Bronchial epithelial cell (primary cell): Measurements from ENCODE around the gene NECAB2. TPM values are rescaled to one million over a fixed set of nuclear protein-coding genes. Genes with fewer than 3 reads are reported as not detected.

Experiments used
- DNase-seq: peaks from one replicate; pipeline ENCODE4 v3.0.0-alpha.2; 2010; ENCODE audit warnings: low read depth
- FAIRE-seq: peaks from 2 replicates; lab custom pipeline; 2011; peaks lifted over from hg19 to GRCh38; lab: Jason Lieb, UNC
- H3K27me3 ChIP-seq: 2 replicates; pipeline ENCODE4 v1.5.1; 2011; ENCODE audit warnings: low read length; ENCODE audit not compliant: control insufficient read depth, insufficient read depth
- H3K36me3 ChIP-seq: 2 replicates; pipeline ENCODE4 v1.5.1; 2011; ENCODE audit warnings: low read length; ENCODE audit not compliant: control insufficient read depth, insufficient read depth
- H3K4me3 ChIP-seq: 2 replicates; pipeline ENCODE4 v1.5.1; 2011; ENCODE audit warnings: mild to moderate bottlenecking, low read depth, low read length, control low read depth
- CTCF ChIP-seq: IDR thresholded peaks from 2 replicates; pipeline ENCODE4 v1.5.1; 2011; ENCODE audit warnings: mild to moderate bottlenecking, moderate library complexity, low read length, control low read depth, inconsistent platforms; ENCODE audit not compliant: insufficient read depth, severe bottlenecking
- total RNA-seq: library from RNA; depleted of rRNA; stranded (reverse); fragments of >200 nt; gene quantifications from 2 replicates; pipeline ENCODE4 v1.2.1, GENCODE V29; 2014

NECAB2 gene
- total RNA-seq, 1 donor from 2014 or later = not detected

GRCh38 chr16:84004442-84004841 is 36.4 kb downstream of the NECAB2 start:
- FAIRE-seq (no peak), DNase-seq (no peak)
- Histone ChIP-seq H3K36me3 (no peaks in the 10 kb centered on the region), H3K4me3 (no peak overlapping the region), H3K27me3 (peaks cover 11% of the 10 kb centered on the region)
- TF ChIP-seq CTCF = no peak

- no peak for FAIRE-seq
- DNase-seq = no peak
- no peak for TF ChIP-seq CTCF
- H3K36me3 ChIP-seq = no peaks in the 10 kb centered on the region
- H3K27me3 ChIP-seq = peaks cover 11% of the 10 kb centered on the region
- no peak overlapping the region for H3K4me3 ChIP-seq
Measured at GRCh38 chr16:84005391-84005790, 37.3 kb downstream of the NECAB2 start.

- TF ChIP-seq CTCF = no peak
- H3K27me3 ChIP-seq = peaks cover 9% of the 10 kb centered on the region
- H3K36me3 ChIP-seq = no peaks in the 10 kb centered on the region
- no peak for DNase-seq
- FAIRE-seq = no peak
- H3K4me3 ChIP-seq = no peak overlapping the region
Measured at GRCh38 chr16:84007520-84007919, 39.5 kb downstream of the NECAB2 start.

- H3K36me3 ChIP-seq = no peaks in the 10 kb centered on the region
- DNase-seq (no peak), FAIRE-seq (no peak)
- no peak for TF ChIP-seq CTCF
- peaks cover 9% of the 10 kb centered on the region for H3K27me3 ChIP-seq
- H3K4me3 ChIP-seq = no peak overlapping the region
Measured at GRCh38 chr16:84007965-84008364, 39.9 kb downstream of the NECAB2 start.

- DNase-seq (no peak), FAIRE-seq (no peak)
- no peak overlapping the region for H3K4me3 ChIP-seq
- H3K36me3 ChIP-seq = no peaks in the 10 kb centered on the region
- peaks cover 6% of the 10 kb centered on the region for H3K27me3 ChIP-seq
- no peak for TF ChIP-seq CTCF
Measured at GRCh38 chr16:84009282-84009681, 41.2 kb downstream of the NECAB2 start.
